SK-N-SH treated with all-trans-retinoic acid at 6 μM for 48 hours (cell line): ENCODE data around the gene COMMD2.

Experiments
- ATAC-seq: fragments of 200-7000 bp; cut with Tn5 transposase; 3 replicates; pipeline ENCODE4 v1.9.1; 2020; ENCODE audit warnings: mild to moderate bottlenecking, moderate library complexity
- ARNTL ChIP-seq: fragments of 450-650 bp; formaldehyde crosslinking; IDR thresholded peaks from 2 replicates; pipeline ENCODE4 v1.5.0; 2020; ENCODE audit warnings: low read depth, mild to moderate bottlenecking, moderate library complexity, borderline replicate concordance
- BACH2 ChIP-seq: fragments of 250-450 bp; sonication (Bioruptor Pico); IDR thresholded peaks from 2 replicates; pipeline ENCODE4 v1.9.0; 2021; ENCODE audit warnings: mild to moderate bottlenecking, borderline replicate concordance
- CSDC2 ChIP-seq: fragments of 250-450 bp; sonication (Bioruptor Pico); IDR thresholded peaks from 2 replicates; pipeline ENCODE4 v1.5.0; 2020; ENCODE audit warnings: mild to moderate bottlenecking, moderate library complexity
- ESRRG ChIP-seq: fragments of 250-450 bp; sonication (Bioruptor Pico); IDR thresholded peaks from 2 replicates; pipeline ENCODE4 v1.6.1; 2021; ENCODE audit warnings: mild to moderate bottlenecking
- GLIS3 ChIP-seq: fragments of 250-450 bp; sonication (Bioruptor Pico); IDR thresholded peaks from 2 replicates; pipeline ENCODE4 v1.5.0; 2020; ENCODE audit warnings: mild to moderate bottlenecking, moderate library complexity
- OSR1 ChIP-seq: fragments of 250-450 bp; sonication (Bioruptor Pico); IDR thresholded peaks from 2 replicates; pipeline ENCODE4 v1.8.0; 2022; ENCODE audit warnings: moderate library complexity, mild to moderate bottlenecking, inconsistent platforms
- PATZ1 ChIP-seq: fragments of 250-450 bp; sonication (Bioruptor Pico); IDR thresholded peaks from 2 replicates; pipeline ENCODE4 v1.8.0; 2020; ENCODE audit warnings: mild to moderate bottlenecking, moderate library complexity, borderline replicate concordance
- POU6F1 ChIP-seq: fragments of 250-450 bp; sonication (Bioruptor Pico); IDR thresholded peaks from 2 replicates; pipeline ENCODE4 v1.8.0; 2021; ENCODE audit warnings: low read depth, mild to moderate bottlenecking, moderate library complexity, borderline replicate concordance
- PPARA ChIP-seq: fragments of 250-450 bp; sonication (Bioruptor Pico); IDR thresholded peaks from 2 replicates; pipeline ENCODE4 v1.5.0; 2020; ENCODE audit warnings: mild to moderate bottlenecking, borderline replicate concordance
- RARB ChIP-seq: fragments of 250-450 bp; sonication (Bioruptor Pico); IDR thresholded peaks from 2 replicates; pipeline ENCODE4 v1.8.0; 2021; ENCODE audit warnings: mild to moderate bottlenecking, moderate library complexity
- SNAI2 ChIP-seq: fragments of 250-450 bp; sonication (Bioruptor Pico); IDR thresholded peaks from 2 replicates; pipeline ENCODE4 v1.5.0; 2020; ENCODE audit warnings: mild to moderate bottlenecking, moderate library complexity
- TCF4 ChIP-seq: fragments of 250-450 bp; sonication (Bioruptor Pico); IDR thresholded peaks from 2 replicates; pipeline ENCODE4 v1.8.0; 2021; ENCODE audit warnings: mild to moderate bottlenecking, moderate library complexity, borderline replicate concordance
- TOX ChIP-seq: fragments of 250-450 bp; sonication (Bioruptor Pico); IDR thresholded peaks from 2 replicates; pipeline ENCODE4 v1.8.0; 2021; ENCODE audit warnings: mild to moderate bottlenecking, moderate library complexity, borderline replicate concordance
- ZC3H10 ChIP-seq: fragments of 250-450 bp; sonication (Bioruptor Pico); IDR thresholded peaks from 2 replicates; pipeline ENCODE4 v1.5.1; 2021; ENCODE audit warnings: mild to moderate bottlenecking, moderate library complexity
- ZFP3 ChIP-seq: fragments of 250-450 bp; sonication (Bioruptor Pico); IDR thresholded peaks from 2 replicates; pipeline ENCODE4 v1.5.0; 2020; ENCODE audit warnings: mild to moderate bottlenecking, moderate library complexity
- ZFP30 ChIP-seq: fragments of 450-650 bp; formaldehyde crosslinking; IDR thresholded peaks from 2 replicates; pipeline ENCODE4 v1.5.0; 2022; ENCODE audit warnings: mild to moderate bottlenecking, moderate library complexity
- ZNF565 ChIP-seq: fragments of 450-650 bp; formaldehyde crosslinking; conservative IDR thresholded peaks from 2 replicates; pipeline ENCODE4 v1.5.0; 2020; ENCODE audit warnings: low read depth, mild to moderate bottlenecking, moderate library complexity
- ZNF70 ChIP-seq: fragments of 450-650 bp; formaldehyde crosslinking; IDR thresholded peaks from 2 replicates; pipeline ENCODE4 v1.5.0; 2020; ENCODE audit warnings: mild to moderate bottlenecking, moderate library complexity
- ZNF8 ChIP-seq: fragments of 450-650 bp; formaldehyde crosslinking; IDR thresholded peaks from 2 replicates; pipeline ENCODE4 v1.5.0; 2020; ENCODE audit warnings: mild to moderate bottlenecking, moderate library complexity
- TF ChIP-seq, protein P1 (sequence below): fragments of 250-450 bp; sonication (Bioruptor Pico); IDR thresholded peaks from 2 replicates; pipeline ENCODE4 v1.5.1; 2021; ENCODE audit warnings: mild to moderate bottlenecking, moderate library complexity
- TF ChIP-seq, protein P2 (sequence below): fragments of 250-450 bp; sonication (Bioruptor Pico); IDR thresholded peaks from 2 replicates; pipeline ENCODE4 v1.5.0; 2020; ENCODE audit warnings: mild to moderate bottlenecking, moderate library complexity
- TF ChIP-seq, protein P3 (sequence below): fragments of 250-450 bp; sonication (Bioruptor Pico); IDR thresholded peaks from 2 replicates; pipeline ENCODE4 v1.5.1; 2020; ENCODE audit warnings: low read depth, mild to moderate bottlenecking, moderate library complexity

COMMD2 gene

DNA sequence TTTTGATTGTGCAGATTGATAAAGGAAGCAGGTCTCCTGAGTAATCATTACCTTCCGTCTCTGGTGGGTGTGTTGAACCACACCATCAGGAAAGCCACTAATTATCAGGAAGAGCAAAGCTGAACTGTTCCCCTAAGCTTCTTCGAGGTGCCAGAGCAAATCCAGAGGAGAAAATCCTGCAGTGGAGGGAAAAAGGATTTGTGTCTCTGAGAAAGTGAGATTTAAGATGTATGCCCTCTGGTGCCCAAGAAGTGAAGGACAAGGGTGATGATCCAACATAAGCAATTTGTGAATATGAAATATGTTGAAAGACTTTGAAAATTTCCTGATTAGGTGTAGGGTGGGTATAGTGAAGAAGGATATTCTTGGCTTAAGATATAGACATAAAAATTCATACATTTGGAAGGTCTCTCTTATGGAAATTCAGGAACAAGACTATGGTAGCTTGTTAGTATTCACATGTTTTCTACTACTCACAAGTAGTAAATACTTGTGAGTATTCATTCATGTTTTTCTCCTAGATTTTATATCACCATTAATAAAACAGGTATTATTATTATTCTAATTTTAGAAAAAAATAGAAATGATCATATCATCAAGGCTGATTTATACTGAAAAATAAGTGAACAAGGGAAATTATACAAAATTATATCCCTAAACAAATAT, 34.8 kb downstream of the COMMD2 start:
- TF ChIP-seq ZNF70 (CRISPR knock-in tag) = no peak
- TF ChIP-seq POU6F1 = no peak
- ATAC-seq = peak; percentile 80

- no peak for ATAC-seq
- TF ChIP-seq PPARA (CRISPR knock-in tag) (no peak), TOX (CRISPR knock-in tag) (no peak), ZNF565 (no peak), SNAI2 (CRISPR knock-in tag) (no peak), ZFP30 (CRISPR knock-in tag) (no peak), PATZ1 (CRISPR knock-in tag) (no peak), GLIS3 (CRISPR knock-in tag) (no peak), OSR1 (CRISPR knock-in tag) (no peak), ZFP3 (CRISPR knock-in tag) (no peak), TCF4 (CRISPR knock-in tag) (no peak), POU6F1 (no peak), ZC3H10 (CRISPR knock-in tag) (no peak), ZNF8 (CRISPR knock-in tag) (no peak), BACH2 (CRISPR knock-in tag) (no peak), ESRRG (CRISPR knock-in tag) (no peak)
- TF ChIP-seq, protein P1, sequence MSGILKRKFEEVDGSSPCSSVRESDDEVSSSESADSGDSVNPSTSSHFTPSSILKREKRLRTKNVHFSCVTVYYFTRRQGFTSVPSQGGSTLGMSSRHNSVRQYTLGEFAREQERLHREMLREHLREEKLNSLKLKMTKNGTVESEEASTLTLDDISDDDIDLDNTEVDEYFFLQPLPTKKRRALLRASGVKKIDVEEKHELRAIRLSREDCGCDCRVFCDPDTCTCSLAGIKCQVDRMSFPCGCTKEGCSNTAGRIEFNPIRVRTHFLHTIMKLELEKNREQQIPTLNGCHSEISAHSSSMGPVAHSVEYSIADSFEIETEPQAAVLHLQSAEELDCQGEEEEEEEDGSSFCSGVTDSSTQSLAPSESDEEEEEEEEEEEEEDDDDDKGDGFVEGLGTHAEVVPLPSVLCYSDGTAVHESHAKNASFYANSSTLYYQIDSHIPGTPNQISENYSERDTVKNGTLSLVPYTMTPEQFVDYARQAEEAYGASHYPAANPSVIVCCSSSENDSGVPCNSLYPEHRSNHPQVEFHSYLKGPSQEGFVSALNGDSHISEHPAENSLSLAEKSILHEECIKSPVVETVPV (CRISPR knock-in tag) = no peak
- TF ChIP-seq, protein P2, sequence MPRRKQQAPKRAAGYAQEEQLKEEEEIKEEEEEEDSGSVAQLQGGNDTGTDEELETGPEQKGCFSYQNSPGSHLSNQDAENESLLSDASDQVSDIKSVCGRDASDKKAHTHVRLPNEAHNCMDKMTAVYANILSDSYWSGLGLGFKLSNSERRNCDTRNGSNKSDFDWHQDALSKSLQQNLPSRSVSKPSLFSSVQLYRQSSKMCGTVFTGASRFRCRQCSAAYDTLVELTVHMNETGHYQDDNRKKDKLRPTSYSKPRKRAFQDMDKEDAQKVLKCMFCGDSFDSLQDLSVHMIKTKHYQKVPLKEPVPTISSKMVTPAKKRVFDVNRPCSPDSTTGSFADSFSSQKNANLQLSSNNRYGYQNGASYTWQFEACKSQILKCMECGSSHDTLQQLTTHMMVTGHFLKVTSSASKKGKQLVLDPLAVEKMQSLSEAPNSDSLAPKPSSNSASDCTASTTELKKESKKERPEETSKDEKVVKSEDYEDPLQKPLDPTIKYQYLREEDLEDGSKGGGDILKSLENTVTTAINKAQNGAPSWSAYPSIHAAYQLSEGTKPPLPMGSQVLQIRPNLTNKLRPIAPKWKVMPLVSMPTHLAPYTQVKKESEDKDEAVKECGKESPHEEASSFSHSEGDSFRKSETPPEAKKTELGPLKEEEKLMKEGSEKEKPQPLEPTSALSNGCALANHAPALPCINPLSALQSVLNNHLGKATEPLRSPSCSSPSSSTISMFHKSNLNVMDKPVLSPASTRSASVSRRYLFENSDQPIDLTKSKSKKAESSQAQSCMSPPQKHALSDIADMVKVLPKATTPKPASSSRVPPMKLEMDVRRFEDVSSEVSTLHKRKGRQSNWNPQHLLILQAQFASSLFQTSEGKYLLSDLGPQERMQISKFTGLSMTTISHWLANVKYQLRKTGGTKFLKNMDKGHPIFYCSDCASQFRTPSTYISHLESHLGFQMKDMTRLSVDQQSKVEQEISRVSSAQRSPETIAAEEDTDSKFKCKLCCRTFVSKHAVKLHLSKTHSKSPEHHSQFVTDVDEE (CRISPR knock-in tag) = no peak
- TF ChIP-seq, protein P3, sequence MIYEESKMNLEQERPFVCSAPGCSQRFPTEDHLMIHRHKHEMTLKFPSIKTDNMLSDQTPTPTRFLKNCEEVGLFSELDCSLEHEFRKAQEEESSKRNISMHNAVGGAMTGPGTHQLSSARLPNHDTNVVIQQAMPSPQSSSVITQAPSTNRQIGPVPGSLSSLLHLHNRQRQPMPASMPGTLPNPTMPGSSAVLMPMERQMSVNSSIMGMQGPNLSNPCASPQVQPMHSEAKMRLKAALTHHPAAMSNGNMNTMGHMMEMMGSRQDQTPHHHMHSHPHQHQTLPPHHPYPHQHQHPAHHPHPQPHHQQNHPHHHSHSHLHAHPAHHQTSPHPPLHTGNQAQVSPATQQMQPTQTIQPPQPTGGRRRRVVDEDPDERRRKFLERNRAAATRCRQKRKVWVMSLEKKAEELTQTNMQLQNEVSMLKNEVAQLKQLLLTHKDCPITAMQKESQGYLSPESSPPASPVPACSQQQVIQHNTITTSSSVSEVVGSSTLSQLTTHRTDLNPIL = no peak
- TF ChIP-seq, all 23 proteins: peak for 0
Measured at GRCh38 chr3:149716984-149717383, 35.3 kb downstream of the COMMD2 start.

GRCh38 chr3:149715247-149715646, 37.0 kb downstream of the COMMD2 start:
- no peak for ATAC-seq
- TF ChIP-seq TOX (CRISPR knock-in tag) (no peak), CSDC2 (CRISPR knock-in tag) (no peak), ESRRG (CRISPR knock-in tag) (no peak), ZNF70 (CRISPR knock-in tag) (no peak), GLIS3 (CRISPR knock-in tag) (no peak), ZNF8 (CRISPR knock-in tag) (no peak), ZFP30 (CRISPR knock-in tag) (no peak), BACH2 (CRISPR knock-in tag) (no peak), SNAI2 (CRISPR knock-in tag) (no peak), RARB (CRISPR knock-in tag) (no peak), ARNTL (CRISPR knock-in tag) (no peak), OSR1 (CRISPR knock-in tag) (no peak), ZNF565 (no peak)
- TF ChIP-seq, protein P3 = no peak
- TF ChIP-seq, protein P2 (CRISPR knock-in tag) = no peak
